Duodenal mucosa (tissue), 2 donors: Measurements from ENCODE around the gene EMILIN3.

Experiments
- H3K27ac ChIP-seq: one replicate; pipeline ENCODE4 v1.7.0; 2013; ENCODE audit warnings: low read depth, low read length
- H3K27me3 ChIP-seq, 2 donors: one replicate each; pipeline ENCODE4 v1.7.0; 2013; ENCODE audit warnings: low read length in 2 of 2, control low read depth in 1 of 2; ENCODE audit not compliant: insufficient read depth in 2 of 2, control insufficient read depth in 1 of 2
- H3K36me3 ChIP-seq, 2 donors: one replicate each; pipeline ENCODE4 v1.7.0; 2013; ENCODE audit warnings: low read length in 2 of 2, control low read depth in 1 of 2; ENCODE audit not compliant: insufficient read depth in 2 of 2, control insufficient read depth in 1 of 2
- H3K4me1 ChIP-seq, 2 donors: one replicate each; pipeline ENCODE4 v1.7.0; 2013; ENCODE audit warnings: low read length in 2 of 2, control low read depth in 1 of 2; ENCODE audit not compliant: insufficient read depth in 2 of 2, control insufficient read depth in 1 of 2
- H3K4me3 ChIP-seq, 2 donors: one replicate each; pipeline ENCODE4 v1.7.0; 2013; ENCODE audit warnings: low read length in 2 of 2, low read depth in 1 of 2
- H3K9ac ChIP-seq, 2 donors: one replicate each; pipeline ENCODE4 v1.7.0; 2013; ENCODE audit warnings: low read length in 2 of 2, low read depth in 1 of 2
- H3K9me3 ChIP-seq, 2 donors: one replicate each; pipeline ENCODE4 v1.7.0; 2013; ENCODE audit warnings: low read length in 2 of 2, control low read depth in 1 of 2; ENCODE audit not compliant: control insufficient read depth in 1 of 2

The EMILIN3 gene

GRCh38 chr20:41392295-41392694 lies 25.7 kb upstream of the EMILIN3 start:
- Histone ChIP-seq H3K4me3 (no peak overlapping the region), H3K36me3 (no peaks in the 10 kb centered on the region), H3K27me3 (no peaks in the 10 kb centered on the region), H3K9me3 (no peaks in the 10 kb centered on the region), H3K27ac (no peak overlapping the region), H3K9ac (no peak overlapping the region), H3K4me1 (peaks cover 3 to 10% of the 10 kb centered on the region in 2 donors)

DNA sequence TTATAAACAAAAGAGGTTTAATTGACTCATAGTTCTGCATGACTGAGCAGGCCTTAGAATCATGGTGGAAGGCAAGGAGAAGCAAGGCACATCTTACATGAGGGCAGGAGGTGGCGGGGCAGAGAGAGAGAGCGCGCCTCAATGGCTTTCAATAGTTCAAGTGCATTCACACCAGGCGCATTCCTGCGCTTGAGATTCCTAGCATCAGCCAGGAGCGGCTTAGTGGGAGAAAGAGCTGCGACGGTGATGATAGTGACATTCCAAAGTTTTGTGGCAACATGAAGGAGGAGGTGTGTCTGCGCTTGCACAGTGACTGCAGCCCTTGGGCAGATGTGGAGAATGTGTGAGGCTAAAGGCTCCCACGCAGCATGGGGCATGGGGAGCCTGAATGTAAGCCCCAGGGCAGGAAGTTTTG lies 25.0 kb upstream of the EMILIN3 start:
- peaks cover 3 to 10% of the 10 kb centered on the region in 2 donors for H3K4me1 ChIP-seq
- H3K4me3 ChIP-seq = no peak overlapping the region
- no peak overlapping the region for H3K9ac ChIP-seq
- no peaks in the 10 kb centered on the region for H3K9me3 ChIP-seq
- H3K27me3 ChIP-seq = no peaks in the 10 kb centered on the region
- no peaks in the 10 kb centered on the region for H3K36me3 ChIP-seq
- H3K27ac ChIP-seq = no peak overlapping the region

GRCh38 chr20:41390889-41391288 lies 24.3 kb upstream of the EMILIN3 start:
- Histone ChIP-seq H3K27me3 (no peaks in the 10 kb centered on the region), H3K4me1 (peaks cover 3 to 10% of the 10 kb centered on the region in 2 donors), H3K4me3 (no peak overlapping the region), H3K9me3 (no peaks in the 10 kb centered on the region), H3K9ac (no peak overlapping the region), H3K27ac (no peak overlapping the region), H3K36me3 (no peaks in the 10 kb centered on the region)

GRCh38 chr20:41387444-41387851 lies 20.8 kb upstream of the EMILIN3 start:
- Histone ChIP-seq H3K27me3 (no peaks in the 10 kb centered on the region), H3K27ac (no peak overlapping the region), H3K4me3 (no peak overlapping the region), H3K4me1 (no peaks in the 10 kb centered on the region), H3K9me3 (no peaks in the 10 kb centered on the region), H3K36me3 (no peaks in the 10 kb centered on the region), H3K9ac (no peak overlapping the region)

GRCh38 chr20:41386502-41387427 lies 20.1 kb upstream of the EMILIN3 start:
- H3K9ac ChIP-seq = no peak overlapping the region
- no peak overlapping the region for H3K27ac ChIP-seq
- H3K36me3 ChIP-seq = no peaks in the 10 kb centered on the region
- H3K4me3 ChIP-seq = no peak overlapping the region
- H3K9me3 ChIP-seq = no peaks in the 10 kb centered on the region
- H3K27me3 ChIP-seq = no peaks in the 10 kb centered on the region
- no peaks in the 10 kb centered on the region for H3K4me1 ChIP-seq

- H3K27ac ChIP-seq = no peak overlapping the region
- no peaks in the 10 kb centered on the region for H3K9me3 ChIP-seq
- H3K27me3 ChIP-seq = no peaks in the 10 kb centered on the region
- H3K4me3 ChIP-seq = no peak overlapping the region
- H3K9ac ChIP-seq = no peak overlapping the region
- H3K36me3 ChIP-seq = no peaks in the 10 kb centered on the region
- no peaks in the 10 kb centered on the region for H3K4me1 ChIP-seq
Measured at GRCh38 chr20:41382791-41383305, 16.2 kb upstream of the EMILIN3 start.

GRCh38 chr20:41380551-41381193 lies 14.1 kb upstream of the EMILIN3 start:
- Histone ChIP-seq H3K36me3 (no peaks in the 10 kb centered on the region), H3K4me1 (no peaks in the 10 kb centered on the region), H3K9ac (no peak overlapping the region), H3K4me3 (no peak overlapping the region), H3K9me3 (no peaks in the 10 kb centered on the region), H3K27ac (no peak overlapping the region), H3K27me3 (peaks cover 2 to 5% of the 10 kb centered on the region in 2 donors)

- H3K9ac ChIP-seq = no peak overlapping the region
- H3K27me3 ChIP-seq = peaks cover 2 to 5% of the 10 kb centered on the region in 2 donors
- H3K4me1 ChIP-seq = no peaks in the 10 kb centered on the region
- no peaks in the 10 kb centered on the region for H3K9me3 ChIP-seq
- no peak overlapping the region for H3K27ac ChIP-seq
- no peak overlapping the region for H3K4me3 ChIP-seq
- H3K36me3 ChIP-seq = no peaks in the 10 kb centered on the region
Measured at GRCh38 chr20:41379551-41379950, 12.9 kb upstream of the EMILIN3 start.

DNA sequence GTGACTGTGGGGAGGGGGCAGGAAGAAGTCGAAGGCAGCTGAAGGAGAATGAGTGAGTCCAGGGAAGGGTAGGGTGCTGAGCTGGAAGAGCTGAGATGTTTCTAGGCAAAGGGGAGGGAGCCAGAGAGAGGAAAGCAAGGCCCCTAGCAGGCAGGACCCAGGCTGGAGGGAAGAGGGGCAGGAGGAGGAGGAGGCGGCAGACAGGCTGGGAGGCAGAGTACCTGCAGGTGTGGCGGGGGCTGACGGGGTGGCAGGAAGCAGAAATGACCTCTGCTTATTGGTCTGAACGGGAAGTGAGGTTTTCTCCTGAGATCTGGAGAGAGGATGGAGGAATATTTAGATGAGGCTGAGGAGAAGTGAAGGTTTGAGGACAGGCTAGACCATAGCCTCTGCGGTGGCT lies 10.7 kb upstream of the EMILIN3 start:
- Histone ChIP-seq H3K27me3 (peaks cover 2 to 5% of the 10 kb centered on the region in 2 donors), H3K36me3 (no peaks in the 10 kb centered on the region), H3K4me3 (no peak overlapping the region), H3K9me3 (no peaks in the 10 kb centered on the region), H3K27ac (no peak overlapping the region), H3K9ac (no peak overlapping the region), H3K4me1 (no peaks in the 10 kb centered on the region)

DNA sequence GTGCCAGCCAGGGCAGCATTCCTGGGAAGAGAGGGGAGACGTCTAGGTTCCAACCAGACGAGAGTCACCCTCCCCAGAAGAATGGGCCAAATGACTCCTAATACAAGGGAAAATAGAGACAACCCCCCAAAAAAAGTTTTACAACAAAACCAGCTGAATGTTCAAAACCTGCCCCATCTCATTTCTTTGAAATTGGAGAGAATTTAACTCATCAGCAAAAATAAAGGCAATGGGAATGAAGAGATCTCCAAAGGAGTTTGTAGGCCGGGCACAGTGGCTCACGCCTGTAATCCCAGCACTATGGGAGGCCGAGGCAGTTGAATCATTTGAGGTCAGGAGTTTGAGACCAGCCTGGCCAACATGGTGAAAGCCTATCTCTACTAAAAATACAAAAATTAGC lies 9.7 kb upstream of the EMILIN3 start:
- peaks cover 0 to 2% of the 10 kb centered on the region in 2 donors for H3K9me3 ChIP-seq
- no peak overlapping the region for H3K9ac ChIP-seq
- H3K4me1 ChIP-seq = no peaks in the 10 kb centered on the region
- H3K27ac ChIP-seq = no peak overlapping the region
- H3K4me3 ChIP-seq = no peak overlapping the region
- H3K36me3 ChIP-seq = no peaks in the 10 kb centered on the region
- peaks cover 2 to 5% of the 10 kb centered on the region in 2 donors for H3K27me3 ChIP-seq
